Measurements from ENCODE around the gene GPR137. TPM values are rescaled to one million over a fixed set of nuclear protein-coding genes. Genes with fewer than 3 reads are reported as not detected.

Gene GPR137
- total RNA-seq, 2 experiments from 2014 or later = 18.3 to 52.3 TPM

DNA sequence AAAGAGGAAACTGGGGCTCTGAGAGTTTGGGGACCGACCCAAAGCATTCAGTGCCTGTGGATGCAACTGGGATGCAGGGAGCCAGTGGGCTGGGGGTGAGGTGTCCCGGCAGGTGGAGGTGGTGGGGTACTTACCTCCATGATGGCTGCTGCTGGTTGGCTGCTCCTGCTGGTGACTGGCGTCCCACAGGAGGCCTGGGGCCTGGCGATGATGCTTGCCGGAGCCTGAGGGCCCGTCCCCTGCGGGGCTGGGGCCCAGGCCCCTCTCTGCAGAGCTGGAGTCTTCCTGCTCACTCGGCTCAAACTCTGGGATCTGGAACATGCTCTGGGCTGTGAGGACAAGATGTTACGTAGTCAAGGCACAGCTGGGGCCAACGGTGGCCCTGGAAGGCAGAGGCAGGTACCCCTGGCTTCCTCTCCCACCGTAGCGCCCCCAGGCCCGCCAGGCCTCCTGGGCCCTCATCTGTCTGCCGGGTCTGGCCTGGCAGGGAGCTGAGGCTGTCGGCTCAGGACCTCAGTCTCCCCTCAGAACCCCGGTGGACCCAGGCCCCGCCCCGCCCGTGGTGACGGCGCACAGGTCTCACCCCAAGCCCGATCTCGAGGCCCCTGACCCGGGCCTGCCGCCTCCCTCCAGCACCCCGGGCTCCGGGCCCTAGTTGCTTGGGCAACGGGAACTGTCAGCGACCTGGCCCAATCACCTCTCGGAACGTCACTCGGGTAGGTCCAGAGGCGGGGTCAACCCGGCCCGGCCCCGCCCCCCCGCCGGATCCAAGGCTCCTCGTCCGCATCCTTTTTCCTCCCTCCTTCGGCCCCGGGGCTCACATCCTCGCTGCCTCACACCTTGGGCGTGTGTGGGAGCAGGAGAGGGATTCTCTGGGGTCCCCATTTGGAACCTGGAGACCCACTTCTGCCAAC, 1.3 kb upstream of the GPR137 start, which contains the start of gene BAD:
BAD (minus strand) TSS at position 618 of the 914 bp plus-strand sequence; CDS start at position 321, 297 bp downstream.
- CTCF ChIA-PET (ENCODE audit: unreplicated experiment) = interaction anchor here (0.5 to 0.6 kb wide), 2 partner anchors 17 to 166 kb away, joined by 3 read pairs; no protein-coding TSS in a partner anchor
- Histone ChIP-seq H4K20me1 (ENCODE audit: insufficient read depth, low read length) (no peaks in the 10 kb centered on the region), H2AFZ (ENCODE audit: low read length) (peak within 1 kb of the TSS; percentile 65), H3K4me1 (ENCODE audit: insufficient read depth, low read length, poor library complexity, severe bottlenecking) (peaks cover 14% of the 10 kb centered on the region), H3K79me2 (ENCODE audit: insufficient read depth, low read depth, low read length) (no peaks in the 10 kb centered on the region), H3K4me2 (ENCODE audit: low read length) (peak within 1 kb of the TSS; percentile 97), H3K27ac (ENCODE audit: low read depth, low read length, poor library complexity, severe bottlenecking) (peak within 1 kb of the TSS; percentile 80), H3K9me2 (ENCODE audit: insufficient read depth, low read length) (no peaks in the 10 kb centered on the region), H3K9me3 (ENCODE audit: low read length) (no peaks in the 10 kb centered on the region), H3K4me3 (ENCODE audit: low read depth, low read length, poor library complexity, severe bottlenecking) (peak within 1 kb of the TSS; percentile 73), H3K36me3 (ENCODE audit: insufficient read depth, low read length) (peaks cover 5% of the 10 kb centered on the region; the same call in 1 of the 2 replicates)
- POLR2A ChIA-PET = interaction anchor here (0.7 to 2.6 kb wide), 6 partner anchors 14 to 576 kb away, joined by 3 to 8 read pairs (median 3); partner anchors contain the start of genes FERMT3, PRDX5, STIP1 and TRMT112
- BruUV-seq (replicated peaks) = no TSS peak
- intact Hi-C loops (cut with micrococcal nuclease; ENCODE audit: unreplicated experiment) = no loop called here
- peak; percentile 94 for DNase-seq (ENCODE audit: low spot score)
- TF ChIP-seq EZH2phosphoT487 (IDR thresholded peaks at IDR 0.05; ENCODE audit: borderline replicate concordance, low read depth, low read length) = no peak
- TF ChIP-seq, protein P1, sequence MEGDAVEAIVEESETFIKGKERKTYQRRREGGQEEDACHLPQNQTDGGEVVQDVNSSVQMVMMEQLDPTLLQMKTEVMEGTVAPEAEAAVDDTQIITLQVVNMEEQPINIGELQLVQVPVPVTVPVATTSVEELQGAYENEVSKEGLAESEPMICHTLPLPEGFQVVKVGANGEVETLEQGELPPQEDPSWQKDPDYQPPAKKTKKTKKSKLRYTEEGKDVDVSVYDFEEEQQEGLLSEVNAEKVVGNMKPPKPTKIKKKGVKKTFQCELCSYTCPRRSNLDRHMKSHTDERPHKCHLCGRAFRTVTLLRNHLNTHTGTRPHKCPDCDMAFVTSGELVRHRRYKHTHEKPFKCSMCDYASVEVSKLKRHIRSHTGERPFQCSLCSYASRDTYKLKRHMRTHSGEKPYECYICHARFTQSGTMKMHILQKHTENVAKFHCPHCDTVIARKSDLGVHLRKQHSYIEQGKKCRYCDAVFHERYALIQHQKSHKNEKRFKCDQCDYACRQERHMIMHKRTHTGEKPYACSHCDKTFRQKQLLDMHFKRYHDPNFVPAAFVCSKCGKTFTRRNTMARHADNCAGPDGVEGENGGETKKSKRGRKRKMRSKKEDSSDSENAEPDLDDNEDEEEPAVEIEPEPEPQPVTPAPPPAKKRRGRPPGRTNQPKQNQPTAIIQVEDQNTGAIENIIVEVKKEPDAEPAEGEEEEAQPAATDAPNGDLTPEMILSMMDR (conservative IDR thresholded peaks at IDR 0.05; ENCODE audit: low read length) = 0 out of 2 replicates have a peak, but pooled peaks have one; percentile 14

DNA sequence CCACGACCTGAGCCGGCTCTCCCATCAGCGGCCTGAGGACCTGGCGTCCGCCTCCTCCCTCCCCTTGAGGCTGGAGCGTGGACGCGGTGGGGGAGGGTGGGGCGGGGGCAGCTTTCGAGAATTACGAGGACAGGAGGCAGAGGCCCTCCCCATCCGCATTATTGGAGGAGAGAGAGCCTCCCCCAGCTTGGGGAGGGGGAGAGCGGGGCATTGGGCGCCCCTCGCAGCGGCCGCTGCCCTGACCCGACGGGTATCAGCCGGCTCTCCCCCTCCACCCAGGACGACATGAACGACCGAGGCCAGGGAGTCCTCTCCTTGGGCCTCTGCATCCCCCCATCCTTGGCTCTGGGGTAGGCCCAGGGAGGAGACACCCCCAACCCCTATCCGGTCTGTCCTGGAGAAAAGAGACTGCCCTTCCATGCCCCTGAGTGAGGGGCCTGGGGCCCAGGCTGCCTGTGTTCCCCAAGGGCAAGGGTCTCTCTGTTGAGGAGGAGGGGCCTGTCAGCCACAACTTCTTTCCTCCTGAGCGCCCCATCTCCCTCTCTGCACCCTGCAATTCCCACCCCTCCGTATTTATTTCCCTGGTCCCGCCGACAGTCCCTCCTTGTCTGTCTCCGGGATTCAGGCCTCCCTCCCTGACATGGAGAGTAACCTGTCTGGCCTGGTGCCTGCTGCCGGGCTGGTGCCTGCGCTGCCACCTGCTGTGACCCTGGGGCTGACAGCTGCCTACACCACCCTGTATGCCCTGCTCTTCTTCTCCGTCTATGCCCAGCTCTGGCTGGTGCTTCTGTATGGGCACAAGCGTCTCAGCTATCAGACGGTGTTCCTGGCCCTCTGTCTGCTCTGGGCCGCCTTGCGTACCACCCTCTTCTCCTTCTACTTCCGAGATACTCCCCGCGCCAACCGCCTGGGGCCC, 495 bp downstream of the GPR137 start:
- POLR2A ChIA-PET = no interaction called here
- BruUV-seq (replicated peaks) = no TSS peak
- H3K36me3 ChIP-seq (ENCODE audit: insufficient read depth, low read length) = peaks cover 5% of the 10 kb centered on the region; the same call in 1 of the 2 replicates
- peak overlapping the region; percentile 73 for H3K4me3 ChIP-seq (ENCODE audit: low read depth, low read length, poor library complexity, severe bottlenecking)
- CTCF ChIA-PET (ENCODE audit: unreplicated experiment) = interaction anchor here (0.6 kb wide), 1 partner anchor 34 kb away, joined by 4 read pairs; no protein-coding TSS in a partner anchor
- TF ChIP-seq, protein P1 (conservative IDR thresholded peaks at IDR 0.05; ENCODE audit: low read length) = peak; percentile 62
- TF ChIP-seq EZH2phosphoT487 (IDR thresholded peaks at IDR 0.05; ENCODE audit: borderline replicate concordance, low read depth, low read length) = no peak
- peak overlapping the region; percentile 65 for H2AFZ ChIP-seq (ENCODE audit: low read length)
- peaks cover 14% of the 10 kb centered on the region for H3K4me1 ChIP-seq (ENCODE audit: insufficient read depth, low read length, poor library complexity, severe bottlenecking)
- H4K20me1 ChIP-seq (ENCODE audit: insufficient read depth, low read length) = no peaks in the 10 kb centered on the region
- H3K9me2 ChIP-seq (ENCODE audit: insufficient read depth, low read length) = no peaks in the 10 kb centered on the region
- no peaks in the 10 kb centered on the region for H3K79me2 ChIP-seq (ENCODE audit: insufficient read depth, low read depth, low read length)
- H3K27ac ChIP-seq (ENCODE audit: low read depth, low read length, poor library complexity, severe bottlenecking) = no peak overlapping the region
- DNase-seq (ENCODE audit: low spot score) = peak; percentile 48
- peak overlapping the region; percentile 97 for H3K4me2 ChIP-seq (ENCODE audit: low read length)
- H3K9me3 ChIP-seq (ENCODE audit: low read length) = no peaks in the 10 kb centered on the region
- intact Hi-C loops (cut with micrococcal nuclease; ENCODE audit: unreplicated experiment) = loop anchor here (1.0 to 5.0 kb wide), 2 partner anchors 18 to 84 kb away; no protein-coding TSS in a partner anchor

Data from OCI-LY7 (cell line).